ENCODE data around the gene ZNF708.
"Not testable (repeated sequence)": the region's sequence is repeated elsewhere in the genome, so short reads cannot be mapped to it uniquely, and the experiment has no call there.

Gene ZNF708

DNA sequence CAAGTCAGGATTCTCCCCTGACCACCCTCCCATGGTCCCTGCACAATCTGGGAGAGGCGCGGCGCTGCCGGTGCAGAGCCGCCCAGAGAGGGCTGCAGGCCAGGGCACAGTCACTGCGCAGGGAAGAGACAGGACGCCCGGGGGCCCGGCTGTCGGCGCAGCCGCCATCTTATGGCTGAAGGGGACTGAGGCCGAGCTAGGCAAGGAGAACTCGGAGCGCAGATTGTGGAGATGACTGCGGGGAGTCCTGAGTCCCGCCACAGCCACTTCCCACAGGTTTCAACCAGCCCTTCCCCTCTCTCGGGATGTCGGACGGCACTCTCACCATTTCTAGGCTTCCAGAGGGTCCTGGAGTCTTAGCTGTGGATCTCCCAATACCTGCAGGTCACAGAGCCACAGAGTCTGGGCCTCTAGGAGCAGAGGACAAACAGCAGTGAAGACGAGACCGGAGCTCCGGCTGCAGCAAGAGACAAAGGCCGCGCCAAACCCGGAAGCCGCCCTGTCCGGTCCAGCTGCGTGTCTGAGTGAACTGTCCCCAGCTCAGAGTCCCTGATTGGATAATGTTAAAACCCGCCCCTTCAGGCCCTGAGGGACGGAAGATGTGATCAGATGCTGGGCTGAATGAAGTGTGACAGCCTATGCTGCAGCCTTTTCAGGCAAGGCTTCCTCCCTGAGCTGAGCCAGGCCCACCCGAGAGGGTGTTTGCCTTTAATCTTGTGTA, at the start of gene ZNF708:
Gene ZNF708 (minus strand): TSS at position 526 of the 721 bp plus-strand sequence. CDS start 198 bp downstream, at position 328.
- Mint-ChIP-seq H3K36me3 (ENCODE audit: low read depth) (peaks cover 37% of the 10 kb centered on the region), H3K4me3 (peak within 1 kb of the TSS; percentile 98), H3K27ac (peak within 1 kb of the TSS; percentile 99), H3K9me3 (peaks cover 33% of the 10 kb centered on the region), H3K4me1 (ENCODE audit: low read depth) (peaks cover 24% of the 10 kb centered on the region), H3K27me3 (ENCODE audit: low read depth) (no peaks in the 10 kb centered on the region)

DNA sequence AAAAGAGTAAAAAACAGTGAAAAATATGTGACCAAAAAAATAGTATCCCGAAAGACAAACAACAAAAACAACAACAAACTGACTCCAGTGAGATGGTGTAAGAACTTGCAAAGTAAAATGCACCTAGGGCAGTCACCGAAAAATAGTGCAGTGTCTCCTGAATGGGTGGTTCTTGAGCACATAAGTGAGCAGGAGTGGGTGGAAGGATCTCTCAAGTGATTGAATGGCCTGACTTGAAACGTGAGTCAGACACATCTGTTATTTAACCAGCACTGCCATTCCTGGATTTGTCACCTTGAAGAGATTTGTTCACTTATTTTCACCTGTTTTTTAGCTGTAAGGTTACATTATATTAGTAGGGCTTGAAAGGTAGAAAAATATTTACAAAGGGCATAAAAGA, 33.1 kb upstream of the ZNF708 start:
- Mint-ChIP-seq H3K36me3 (ENCODE audit: low read depth) (peaks cover 53% of the 10 kb centered on the region), H3K27ac (no peak overlapping the region), H3K4me1 (ENCODE audit: low read depth) (peaks cover 6% of the 10 kb centered on the region), H3K27me3 (ENCODE audit: low read depth) (no peaks in the 10 kb centered on the region), H3K9me3 (peaks cover 21% of the 10 kb centered on the region), H3K4me3 (no peak overlapping the region)

DNA sequence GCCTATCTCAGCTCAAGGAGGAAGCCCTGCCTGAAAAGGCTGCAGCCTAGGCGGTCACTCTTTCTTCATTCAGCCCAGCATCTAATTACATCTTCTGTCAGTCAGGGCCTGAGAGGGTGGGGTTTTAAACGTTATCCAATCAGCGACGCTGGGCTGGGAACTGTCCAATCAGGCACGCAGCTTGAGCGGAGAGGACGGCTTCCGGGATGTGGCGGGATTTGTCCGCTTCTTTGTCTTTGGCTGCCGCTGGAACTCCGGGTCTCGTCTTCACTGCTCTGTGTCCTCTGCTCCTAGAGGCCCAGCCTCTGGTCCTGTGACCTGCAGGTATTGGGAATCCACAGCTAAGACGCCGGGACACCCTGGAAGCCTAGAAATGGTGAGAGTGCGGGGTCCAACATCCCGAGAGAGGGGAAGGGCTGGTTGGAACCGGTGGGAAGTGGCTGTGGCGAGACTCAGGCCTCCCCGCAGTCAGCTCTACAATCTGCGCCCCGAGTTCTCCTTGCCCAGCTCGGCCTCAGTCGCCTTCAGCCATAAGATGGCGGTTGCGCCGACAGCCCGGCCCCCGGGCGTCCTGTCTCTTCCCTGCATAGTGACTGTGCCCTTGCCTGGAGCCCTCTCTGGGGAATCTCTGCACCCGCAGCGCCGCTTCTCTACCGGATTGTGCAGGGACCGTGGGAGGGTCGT, 29.7 kb upstream of the ZNF708 start, which contains the start of gene ZNF738:
Gene ZNF738 (plus strand): TSS at position 233 of the 684 bp plus-strand sequence. CDS start 141 bp downstream, at position 374.
- Mint-ChIP-seq H3K27ac (peak within 1 kb of the TSS; percentile 94), H3K4me3 (peak within 1 kb of the TSS; percentile 95), H3K36me3 (ENCODE audit: low read depth) (peaks cover 26% of the 10 kb centered on the region), H3K9me3 (peaks cover 27% of the 10 kb centered on the region), H3K4me1 (ENCODE audit: low read depth) (peaks cover 6% of the 10 kb centered on the region), H3K27me3 (ENCODE audit: low read depth) (no peaks in the 10 kb centered on the region)

DNA sequence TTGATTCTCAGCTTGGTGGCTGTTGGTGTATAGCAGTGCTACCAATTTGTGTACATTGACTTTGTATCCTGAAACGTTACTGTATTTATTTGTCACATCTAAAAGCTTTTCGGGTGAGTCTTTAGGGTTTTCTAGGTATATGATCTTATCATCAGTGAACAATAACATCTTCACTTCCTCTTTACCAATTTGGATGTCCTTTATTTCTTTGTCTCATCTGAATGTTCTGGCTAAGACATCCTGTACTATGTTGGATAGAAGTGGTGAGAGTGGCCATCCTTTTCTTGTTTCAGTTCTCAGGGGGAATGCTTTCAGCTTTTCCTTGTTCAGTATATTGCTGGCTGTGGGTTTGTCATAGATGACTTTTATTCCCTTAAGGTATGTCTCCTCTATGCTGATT, 23.6 kb upstream of the ZNF708 start:
- no peaks in the 10 kb centered on the region for H3K4me1 Mint-ChIP-seq (ENCODE audit: low read depth)
- no peak overlapping the region for H3K27ac Mint-ChIP-seq
- peaks cover 1% of the 10 kb centered on the region for H3K36me3 Mint-ChIP-seq (ENCODE audit: low read depth)
- H3K9me3 Mint-ChIP-seq: peaks cover 54% of the 10 kb centered on the region
- H3K4me3 Mint-ChIP-seq: no peak overlapping the region
- H3K27me3 Mint-ChIP-seq (ENCODE audit: low read depth): no peaks in the 10 kb centered on the region

DNA sequence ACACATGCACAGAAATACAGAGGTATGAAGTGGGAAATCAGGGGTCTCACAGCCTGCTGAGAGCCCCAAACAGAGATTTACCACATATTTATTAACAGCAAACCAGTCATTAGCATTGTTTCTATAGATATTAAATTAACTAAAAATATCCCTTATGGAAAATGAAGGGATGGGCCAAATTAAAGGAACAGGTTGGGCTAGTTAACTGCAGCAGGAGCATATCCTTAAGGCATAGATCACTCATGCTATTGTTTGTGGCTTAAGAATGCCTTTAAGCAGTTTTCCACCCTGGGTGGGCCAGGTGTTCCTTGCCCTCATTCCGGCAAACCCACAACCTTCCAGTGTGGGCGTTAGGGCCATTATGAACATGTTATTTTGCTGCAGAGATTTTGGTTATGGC, 15.6 kb upstream of the ZNF708 start:
- not testable (repeated sequence) for H3K27me3 Mint-ChIP-seq (ENCODE audit: low read depth); H3K4me1 Mint-ChIP-seq (ENCODE audit: low read depth); H3K4me3 Mint-ChIP-seq; H3K36me3 Mint-ChIP-seq (ENCODE audit: low read depth); H3K27ac Mint-ChIP-seq
- peaks cover 47% of the 10 kb centered on the region for H3K9me3 Mint-ChIP-seq

DNA sequence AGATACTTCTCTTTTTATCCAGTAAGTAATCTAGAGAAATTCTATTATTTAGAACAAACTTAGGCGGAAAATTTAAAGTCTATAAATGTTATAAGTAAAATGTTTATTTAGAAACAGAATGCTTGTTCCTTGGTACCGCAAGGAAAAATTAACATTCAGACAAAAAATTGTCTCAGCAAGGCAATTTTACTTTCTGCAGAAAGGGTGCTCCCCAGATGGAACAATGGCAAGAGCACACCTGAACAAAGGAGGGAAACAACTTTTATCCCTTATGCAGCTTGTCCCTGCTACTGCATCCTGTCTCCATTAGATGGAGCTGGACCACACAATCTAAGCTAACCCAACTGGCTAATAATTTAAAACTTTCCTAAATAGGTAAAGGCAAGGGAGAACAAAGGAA, 6.5 kb upstream of the ZNF708 start:
- Mint-ChIP-seq H3K36me3 (ENCODE audit: low read depth) (peaks cover 3% of the 10 kb centered on the region), H3K27ac (no peak overlapping the region), H3K4me1 (ENCODE audit: low read depth) (no peaks in the 10 kb centered on the region)

DNA sequence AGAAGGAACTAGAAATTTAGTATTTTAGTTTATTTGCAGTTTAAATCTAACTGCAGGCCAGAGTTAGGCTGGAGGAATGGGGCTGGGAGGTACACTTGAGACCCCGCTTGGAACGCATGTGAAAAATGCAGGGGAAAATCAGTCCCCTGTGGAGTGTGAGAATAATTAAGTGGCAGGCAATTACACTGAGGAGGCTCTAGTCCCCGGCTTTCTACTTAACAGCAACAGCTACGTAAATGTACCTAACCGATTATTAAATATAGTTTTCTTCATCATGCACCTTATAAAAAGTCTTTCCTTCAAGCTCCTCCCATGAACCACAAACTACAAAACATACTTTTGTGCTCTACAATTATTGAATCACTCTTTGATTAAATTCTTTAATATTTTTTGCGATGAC, 804 bp downstream of the ZNF708 start:
- peak overlapping the region; percentile 99 for H3K27ac Mint-ChIP-seq
- H3K9me3 Mint-ChIP-seq: peaks cover 36% of the 10 kb centered on the region
- H3K27me3 Mint-ChIP-seq (ENCODE audit: low read depth): no peaks in the 10 kb centered on the region
- peaks cover 43% of the 10 kb centered on the region for H3K36me3 Mint-ChIP-seq (ENCODE audit: low read depth)
- peaks cover 24% of the 10 kb centered on the region for H3K4me1 Mint-ChIP-seq (ENCODE audit: low read depth)
- peak overlapping the region; percentile 98 for H3K4me3 Mint-ChIP-seq

More for the DNA sequence above, 6.5 kb upstream of the ZNF708 start:
- Mint-ChIP-seq H3K4me3 (no peak overlapping the region), H3K9me3 (peaks cover 54% of the 10 kb centered on the region), H3K27me3 (ENCODE audit: low read depth) (no peaks in the 10 kb centered on the region)

DNA sequence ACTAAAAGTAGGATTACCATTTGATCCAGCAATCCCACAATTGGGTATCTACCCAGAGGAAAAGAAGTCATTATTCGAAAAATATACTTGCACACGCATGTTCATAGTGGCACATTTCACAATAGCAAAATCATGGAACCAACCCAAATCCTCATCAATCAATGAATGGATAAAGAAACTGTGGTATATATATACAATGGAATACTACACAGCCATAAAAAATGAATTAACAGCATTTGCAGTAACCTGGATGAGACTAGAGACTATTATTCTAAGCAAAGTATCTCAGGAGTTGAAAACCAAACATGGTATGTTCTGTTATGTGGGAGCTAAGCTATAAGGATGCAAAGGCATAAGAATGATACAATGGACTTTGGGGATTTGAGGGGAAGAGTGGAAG, 3.0 kb downstream of the ZNF708 start:
- no peaks in the 10 kb centered on the region for H3K27me3 Mint-ChIP-seq (ENCODE audit: low read depth)

DNA sequence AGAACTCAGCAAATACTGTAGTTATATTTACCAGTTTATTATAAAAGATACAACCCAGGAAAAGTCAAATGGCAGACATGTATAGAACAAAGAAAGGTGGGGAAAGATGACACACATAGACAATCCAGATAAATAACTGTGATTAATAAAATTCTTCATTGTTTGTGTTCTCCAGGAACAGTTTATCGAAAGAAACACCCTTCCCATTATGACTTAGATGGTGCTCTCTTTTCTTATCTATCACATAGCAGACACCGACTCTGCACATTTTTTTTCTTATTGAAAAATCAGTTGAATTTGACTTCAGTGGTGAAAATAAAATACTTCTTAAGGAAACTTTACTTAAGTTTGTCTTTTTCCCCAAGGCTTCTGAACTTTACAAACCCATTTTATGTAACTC, 6.2 kb downstream of the ZNF708 start:
- Mint-ChIP-seq H3K27me3 (ENCODE audit: low read depth) (no peaks in the 10 kb centered on the region), H3K9me3 (peaks cover 50% of the 10 kb centered on the region), H3K4me3 (no peak overlapping the region), H3K4me1 (ENCODE audit: low read depth) (peaks cover 19% of the 10 kb centered on the region), H3K36me3 (ENCODE audit: low read depth) (peaks cover 82% of the 10 kb centered on the region), H3K27ac (no peak overlapping the region)

More for the DNA sequence above, 3.0 kb downstream of the ZNF708 start:
- peaks cover 24% of the 10 kb centered on the region for H3K4me1 Mint-ChIP-seq (ENCODE audit: low read depth)
- H3K27ac Mint-ChIP-seq: no peak overlapping the region
- H3K36me3 Mint-ChIP-seq (ENCODE audit: low read depth): peaks cover 64% of the 10 kb centered on the region
- H3K9me3 Mint-ChIP-seq: peaks cover 42% of the 10 kb centered on the region
- peak overlapping the region; percentile 48 for H3K4me3 Mint-ChIP-seq

DNA sequence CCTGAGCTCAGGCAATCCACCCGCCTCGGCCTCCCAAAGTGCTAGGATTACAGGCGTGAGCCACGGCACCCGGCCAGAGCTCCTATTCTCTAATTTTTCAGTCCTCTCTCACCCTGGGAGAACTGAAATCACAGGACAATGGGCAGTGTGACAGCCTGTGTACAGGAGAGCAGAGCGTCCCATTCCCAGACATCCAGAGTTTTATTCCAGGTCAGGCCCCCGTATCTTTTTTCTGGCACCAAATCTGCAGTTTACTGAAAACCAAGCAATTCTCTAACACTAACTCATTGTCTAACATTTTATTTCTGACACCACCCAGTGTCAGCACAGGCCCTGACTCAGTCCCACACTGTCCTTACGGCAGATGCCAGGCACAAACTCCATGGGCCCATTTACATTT, 6.7 kb downstream of the ZNF708 start:
- Mint-ChIP-seq H3K4me3 (no peak overlapping the region), H3K27me3 (ENCODE audit: low read depth) (no peaks in the 10 kb centered on the region), H3K9me3 (peaks cover 55% of the 10 kb centered on the region), H3K4me1 (ENCODE audit: low read depth) (peaks cover 14% of the 10 kb centered on the region), H3K36me3 (ENCODE audit: low read depth) (peaks cover 82% of the 10 kb centered on the region), H3K27ac (no peak overlapping the region)

DNA sequence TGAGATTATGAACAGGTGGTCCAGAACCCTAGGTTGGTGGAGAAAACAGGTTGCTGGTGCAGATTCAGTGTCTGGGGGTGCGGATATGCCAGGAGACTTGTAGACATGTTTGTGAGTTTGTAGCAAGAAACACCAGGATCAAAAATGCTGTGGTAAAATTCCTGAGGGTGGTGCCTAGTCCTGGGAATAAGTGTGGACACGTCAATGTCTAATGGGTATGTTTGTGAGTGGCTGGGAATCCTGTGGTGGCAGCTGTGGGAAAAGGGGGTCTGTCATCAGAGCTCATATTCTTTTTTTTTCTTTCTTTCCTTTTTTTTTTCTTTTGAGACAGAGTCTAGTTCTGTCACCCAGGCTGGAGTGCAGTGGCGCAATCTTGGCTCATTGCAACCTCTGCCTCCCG, 7.2 kb downstream of the ZNF708 start:
- Mint-ChIP-seq H3K27ac (no peak overlapping the region), H3K27me3 (ENCODE audit: low read depth) (no peaks in the 10 kb centered on the region), H3K4me1 (ENCODE audit: low read depth) (peaks cover 13% of the 10 kb centered on the region), H3K4me3 (no peak overlapping the region), H3K9me3 (peaks cover 60% of the 10 kb centered on the region), H3K36me3 (ENCODE audit: low read depth) (peaks cover 85% of the 10 kb centered on the region)

DNA sequence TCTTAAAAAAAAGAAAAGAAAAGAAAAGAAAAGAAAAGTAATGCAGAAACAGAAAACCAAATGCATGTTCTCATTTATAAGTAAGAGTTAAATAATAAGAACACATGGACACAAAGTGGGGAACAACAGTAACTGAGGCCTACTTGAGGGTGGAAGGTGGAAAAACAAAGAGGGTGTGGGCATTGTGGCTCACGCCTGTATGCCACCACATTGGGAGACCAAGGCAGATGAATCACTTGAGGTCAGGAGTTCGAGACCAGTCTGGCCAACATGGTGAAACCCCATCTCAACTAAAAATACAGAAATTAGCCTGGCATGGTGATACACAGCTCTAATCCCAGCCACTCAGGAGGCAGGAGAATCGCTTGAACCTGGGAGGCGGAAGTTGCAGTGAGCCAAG, 8.1 kb downstream of the ZNF708 start:
- H3K4me1 Mint-ChIP-seq (ENCODE audit: low read depth): peaks cover 9% of the 10 kb centered on the region
- H3K4me3 Mint-ChIP-seq: no peak overlapping the region
- H3K9me3 Mint-ChIP-seq: peaks cover 57% of the 10 kb centered on the region
- no peak overlapping the region for H3K27ac Mint-ChIP-seq
- H3K36me3 Mint-ChIP-seq (ENCODE audit: low read depth): peaks cover 80% of the 10 kb centered on the region
- H3K27me3 Mint-ChIP-seq (ENCODE audit: low read depth): no peaks in the 10 kb centered on the region

DNA sequence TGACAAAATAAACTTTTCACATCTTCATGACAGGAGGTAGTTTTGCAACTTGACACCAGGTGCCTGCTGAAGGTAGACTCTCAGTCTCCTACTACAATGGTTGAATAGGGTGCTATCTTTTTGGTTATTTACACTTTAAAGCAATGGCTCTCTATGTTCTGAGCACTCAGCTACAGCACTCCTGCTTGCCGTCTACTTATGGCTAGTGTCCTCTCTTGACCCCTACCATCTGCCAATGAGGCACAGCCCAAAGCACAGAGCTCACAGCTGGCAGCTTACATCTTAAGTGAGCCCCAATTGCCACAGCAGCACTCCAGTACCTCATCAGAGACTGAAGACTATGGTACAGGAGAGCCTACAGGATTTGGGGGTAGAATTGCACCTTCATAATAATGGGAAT, 11.4 kb downstream of the ZNF708 start:
- Mint-ChIP-seq H3K4me3 (no peak overlapping the region), H3K4me1 (ENCODE audit: low read depth) (peaks cover 1% of the 10 kb centered on the region), H3K9me3 (peaks cover 45% of the 10 kb centered on the region), H3K27me3 (ENCODE audit: low read depth) (no peaks in the 10 kb centered on the region), H3K36me3 (ENCODE audit: low read depth) (peaks cover 71% of the 10 kb centered on the region), H3K27ac (no peak overlapping the region)

DNA sequence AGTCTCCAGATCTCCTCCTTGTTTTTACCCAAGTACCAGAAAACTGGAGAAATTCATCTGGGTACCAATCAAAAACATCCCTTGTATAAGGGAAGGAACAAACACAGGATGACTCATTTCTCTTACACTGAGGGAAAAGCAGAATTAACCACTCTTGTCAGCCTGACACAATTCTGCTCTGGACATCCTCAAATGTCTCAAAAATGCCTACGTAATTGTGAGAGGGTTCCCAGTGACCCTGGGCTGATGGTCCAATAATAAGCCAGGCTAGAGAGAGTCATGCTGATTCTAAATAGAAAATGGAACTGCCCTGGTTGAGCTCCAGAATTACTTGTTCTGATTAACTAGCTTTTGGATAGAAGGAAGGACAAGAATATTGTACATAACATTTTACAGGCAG, 14.5 kb downstream of the ZNF708 start:
- Mint-ChIP-seq H3K4me1 (ENCODE audit: low read depth) (no peaks in the 10 kb centered on the region), H3K27ac (no peak overlapping the region), H3K36me3 (ENCODE audit: low read depth) (peaks cover 65% of the 10 kb centered on the region), H3K4me3 (no peak overlapping the region), H3K27me3 (ENCODE audit: low read depth) (no peaks in the 10 kb centered on the region), H3K9me3 (peaks cover 48% of the 10 kb centered on the region)

DNA sequence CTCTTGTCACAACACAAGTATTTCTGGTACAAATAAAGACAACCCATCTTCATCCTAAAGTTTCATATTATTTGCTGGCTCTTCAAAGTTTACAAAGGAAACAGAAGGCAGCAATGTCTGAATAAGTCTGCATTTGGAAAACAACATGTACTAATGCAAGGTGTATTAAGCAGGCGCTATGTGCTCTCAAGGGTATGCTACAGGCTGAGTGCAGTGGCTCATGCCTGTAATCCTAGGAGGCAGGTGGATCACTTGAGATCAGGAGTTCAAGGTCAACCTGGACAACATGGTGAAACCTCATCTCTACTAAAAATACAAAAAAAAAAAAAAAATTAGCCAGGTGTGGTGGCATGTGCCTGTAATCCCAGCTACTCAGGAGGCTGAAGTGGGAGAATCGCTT, 16.4 kb downstream of the ZNF708 start:
- peaks cover 65% of the 10 kb centered on the region for H3K36me3 Mint-ChIP-seq (ENCODE audit: low read depth)
- H3K9me3 Mint-ChIP-seq: peaks cover 47% of the 10 kb centered on the region
- not testable (repeated sequence) for H3K4me3 Mint-ChIP-seq; H3K27ac Mint-ChIP-seq; H3K27me3 Mint-ChIP-seq (ENCODE audit: low read depth); H3K4me1 Mint-ChIP-seq (ENCODE audit: low read depth)

All from T-helper 1 cell treated with Interleukin-12 subunit alpha and Interleukin-12 subunit beta and Interleukin-4 antibody, amounts not matched to agents 30 μg/mL and 1 μg/mL, for 36 hours (primary cell).